Left lobe of liver (tissue), 2 donors: ENCODE data around the gene PSD. TPM values are rescaled to one million over a fixed set of nuclear protein-coding genes. Genes with fewer than 3 reads are reported as not detected.

Experiments used
- ATAC-seq: fragments of 200-7000 bp; cut with Tn5 transposase; one replicate; pipeline ENCODE4 v1.9.1; 2020; ENCODE audit warnings: mild to moderate bottlenecking, moderate library complexity
- DNase-seq: peaks from one replicate; pipeline ENCODE4 v3.0.0-alpha.2; 2020; ENCODE audit warnings: low spot score
- total RNA-seq: library from RNA; stranded (reverse); gene quantifications from one replicate; pipeline ENCODE4 v1.2.1, GENCODE V29; 2021
- donor health status: DM: no; HTN: no; CAD: no; lungs with moderate emphysema.
- donor health status: DM: no; HTN: yes; CAD: no.

The PSD gene
- total RNA-seq, 1 donor from 2014 or later: 7.0 TPM

DNA sequence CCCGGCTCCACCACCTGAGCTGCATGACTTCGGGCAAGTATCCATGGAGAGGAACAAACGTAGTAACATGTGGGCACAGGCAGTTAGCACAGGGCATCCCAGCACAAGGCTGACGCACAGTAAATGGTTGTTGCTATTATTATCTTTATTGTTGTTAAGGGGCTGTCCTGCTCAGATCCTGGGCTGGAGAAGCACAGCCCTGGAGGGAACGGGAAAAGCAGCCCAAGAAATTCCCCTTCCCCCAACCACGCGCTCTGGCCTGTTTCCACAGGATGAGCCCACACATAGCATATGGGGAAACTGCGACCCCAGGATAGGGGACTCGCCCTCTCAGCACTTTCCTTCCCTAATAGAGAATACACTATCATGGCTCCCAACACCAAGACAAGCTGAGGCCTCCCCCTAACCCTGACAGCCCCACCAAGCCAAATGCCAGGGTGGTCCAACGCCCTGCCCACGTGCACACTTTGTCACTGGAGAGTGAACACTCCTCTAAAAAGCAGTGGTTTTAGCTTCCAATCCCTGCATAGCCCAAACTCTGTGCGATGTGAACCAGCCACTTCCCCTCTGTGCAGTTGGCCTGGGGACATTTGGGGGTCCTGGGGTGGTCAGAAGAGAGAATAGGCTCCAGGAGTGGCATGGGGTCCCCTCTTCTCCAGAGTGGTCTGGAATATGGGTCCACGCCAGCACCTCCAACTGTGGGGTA is 11.0 kb downstream of the PSD start:
- DNase-seq: no peak
- no peak for ATAC-seq

DNA sequence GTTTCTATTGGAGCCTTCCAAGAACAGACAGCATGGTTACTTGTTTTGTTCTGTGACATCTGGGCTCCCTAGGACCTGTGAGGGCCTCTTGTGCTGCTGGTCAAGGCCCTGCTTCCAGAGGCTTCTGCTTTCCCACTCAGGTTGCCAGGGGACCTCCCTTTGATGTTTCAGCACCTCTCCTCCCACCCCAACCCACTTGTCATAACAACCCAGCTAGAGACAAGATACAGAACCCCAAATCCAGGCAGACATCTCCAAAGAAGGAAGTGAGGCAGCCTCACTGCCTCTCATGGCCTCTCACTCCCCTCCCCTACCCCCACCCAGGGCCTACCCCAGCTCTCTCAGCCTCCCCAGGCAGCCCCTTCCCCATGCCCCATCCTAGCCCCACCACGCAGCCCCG is 11.8 kb downstream of the PSD start:
- no peak for ATAC-seq
- no peak for DNase-seq

DNA sequence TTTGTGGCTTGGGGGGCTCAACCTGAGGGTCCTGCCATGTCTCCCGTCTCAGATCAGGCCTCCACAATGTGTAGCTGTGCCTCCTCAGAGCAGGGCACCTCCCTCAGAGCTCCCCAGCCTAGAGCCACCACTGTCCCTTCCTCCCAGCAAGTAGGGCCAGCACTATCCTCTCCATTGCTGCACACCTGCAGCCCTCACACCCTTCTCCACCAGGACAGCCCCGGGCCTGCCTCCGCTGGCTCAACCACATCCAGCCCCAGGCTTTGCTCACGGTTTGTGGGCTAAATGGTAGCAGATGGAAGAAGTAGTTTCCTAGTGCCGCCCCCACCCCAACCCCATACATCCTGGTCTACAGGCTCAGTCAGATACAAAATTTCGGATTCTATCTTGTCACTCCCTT is 13.0 kb downstream of the PSD start:
- ATAC-seq: no peak
- DNase-seq: no peak

DNA sequence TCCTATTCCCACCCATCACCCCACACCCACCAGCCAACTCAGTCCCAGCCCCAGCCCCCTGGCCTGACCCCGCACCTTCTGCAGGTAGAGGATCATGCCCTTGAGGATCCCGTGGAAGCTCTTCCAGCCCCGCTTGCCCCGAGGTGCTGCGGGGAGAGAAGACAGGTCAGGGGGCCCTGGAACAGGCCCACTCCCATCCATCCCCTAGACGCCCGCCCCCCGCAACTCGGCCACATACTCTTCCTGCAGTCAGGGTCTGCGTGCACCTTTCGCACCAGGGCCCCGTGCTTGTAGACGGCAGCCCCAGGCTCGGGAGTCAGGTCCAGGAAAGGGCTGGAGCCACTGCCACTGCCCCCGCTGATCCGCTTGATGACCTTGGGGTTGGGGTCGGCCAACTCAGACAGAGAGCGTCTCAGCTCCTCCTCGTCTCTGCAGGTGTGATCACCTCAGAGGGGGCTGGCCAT is 13.4 kb downstream of the PSD start:
- DNase-seq: no peak
- ATAC-seq: no peak

DNA sequence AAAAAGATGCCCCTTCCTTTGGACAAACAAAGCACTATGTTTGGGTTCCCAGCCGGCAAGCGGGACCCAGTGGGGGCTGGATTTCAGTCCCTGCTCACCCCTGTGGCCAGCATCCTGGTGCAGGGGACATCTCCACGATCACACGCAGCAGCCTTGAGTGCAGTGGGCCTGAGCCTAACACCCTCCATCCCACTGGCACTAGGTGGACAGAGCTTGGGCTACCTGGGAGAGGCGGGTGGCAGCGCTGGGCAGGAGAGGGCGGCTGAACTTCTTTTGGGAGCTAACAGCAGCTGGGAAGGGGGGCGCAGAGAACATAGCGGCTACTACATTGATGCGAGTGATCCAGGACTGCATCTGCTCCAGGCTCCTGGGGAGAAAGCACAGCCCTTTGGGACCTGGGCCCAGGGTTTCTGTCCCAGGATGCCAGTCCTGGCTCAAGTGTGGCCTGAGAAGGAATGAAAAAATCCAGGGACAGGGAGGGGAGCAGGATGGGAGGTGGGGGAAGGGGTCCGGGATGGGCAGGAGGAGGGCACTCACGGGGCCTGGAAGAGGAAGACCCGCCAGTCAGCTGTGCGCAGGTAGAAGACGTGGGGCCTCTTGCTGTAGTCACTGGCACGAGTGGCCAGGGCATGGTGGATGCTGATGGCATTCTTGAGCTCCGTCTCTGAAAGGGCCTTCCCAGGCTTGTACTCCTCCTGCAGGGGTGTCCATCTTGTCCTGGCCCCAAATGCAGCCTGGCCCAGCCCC is 14.1 kb downstream of the PSD start:
- ATAC-seq: no peak

DNA sequence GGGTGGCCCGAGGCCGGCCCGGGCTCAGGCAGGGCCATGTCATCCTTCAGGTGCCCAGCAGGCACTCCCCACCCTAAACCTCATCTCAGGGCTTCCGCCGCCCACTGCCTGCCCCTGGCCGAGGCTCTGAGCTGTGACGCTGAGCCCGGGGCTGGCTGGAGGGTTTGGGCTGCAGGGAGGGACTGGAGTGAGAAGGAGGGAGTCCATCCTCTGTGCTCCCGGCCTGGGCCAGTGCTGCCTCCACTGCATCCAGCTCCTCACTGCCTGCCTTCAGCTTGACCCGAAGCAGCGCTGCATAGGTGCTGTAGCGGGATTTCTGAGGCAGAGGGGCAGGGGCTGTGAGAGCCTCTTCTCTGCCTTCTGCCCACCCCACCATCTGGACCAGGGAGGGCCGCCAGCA is 15.5 kb downstream of the PSD start:
- DNase-seq (no peak), ATAC-seq (no peak)

More for the DNA sequence above, 14.1 kb downstream of the PSD start:
- DNase-seq: no peak

DNA sequence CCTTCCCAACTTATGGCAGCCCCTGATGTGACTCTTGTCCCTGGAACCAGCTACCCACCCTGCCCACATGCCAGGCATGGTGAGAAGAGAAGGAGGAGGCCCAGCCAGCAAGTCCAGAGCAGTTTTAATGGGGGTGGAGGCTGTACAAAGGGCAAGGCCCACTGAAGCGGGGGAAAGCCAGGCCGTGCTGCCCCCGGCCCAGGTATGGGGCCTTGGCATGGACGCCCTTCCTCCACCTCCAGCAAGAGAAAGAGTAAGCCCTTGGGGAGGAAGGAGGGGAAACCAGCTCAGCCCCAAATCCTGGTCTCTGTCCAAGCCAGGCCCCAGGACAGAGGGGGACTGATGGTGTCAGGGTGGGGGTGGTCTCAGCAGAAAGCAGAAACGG is 16.1 kb downstream of the PSD start:
- no peak for ATAC-seq
- DNase-seq: no peak

DNA sequence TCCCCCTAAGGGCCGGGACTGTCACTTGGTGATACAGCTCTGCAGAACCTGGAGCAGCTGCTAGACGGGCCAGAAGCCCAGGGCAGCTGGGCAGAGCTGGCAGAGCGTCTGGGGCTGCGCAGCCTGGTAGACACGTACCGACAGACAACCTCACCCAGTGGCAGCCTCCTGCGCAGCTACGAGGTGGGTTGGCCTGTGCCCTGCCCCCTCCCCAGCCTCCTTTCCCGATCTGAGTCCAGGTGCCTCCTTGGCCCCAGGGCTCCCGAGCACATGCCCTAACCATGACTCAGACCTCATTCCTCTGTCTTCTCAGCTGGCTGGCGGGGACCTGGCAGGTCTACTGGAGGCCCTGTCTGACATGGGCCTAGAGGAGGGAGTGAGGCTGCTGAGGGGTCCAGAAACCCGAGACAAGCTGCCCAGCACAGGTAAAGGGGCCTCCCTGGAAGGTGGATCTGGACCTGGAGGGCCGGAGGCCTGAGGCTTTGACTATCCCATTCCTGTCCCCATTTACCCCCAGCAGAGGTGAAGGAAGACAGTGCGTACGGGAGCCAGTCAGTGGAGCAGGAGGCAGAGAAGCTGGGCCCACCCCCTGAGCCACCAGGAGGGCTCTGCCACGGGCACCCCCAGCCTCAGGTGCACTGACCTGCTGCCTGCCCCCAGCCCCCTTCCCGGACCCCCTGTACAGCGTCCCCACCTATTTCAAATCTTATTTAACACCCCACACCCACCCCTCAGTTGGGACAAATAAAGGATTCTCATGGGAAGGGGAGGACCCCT is 16.7 kb downstream of the PSD start:
- DNase-seq: no peak

DNA sequence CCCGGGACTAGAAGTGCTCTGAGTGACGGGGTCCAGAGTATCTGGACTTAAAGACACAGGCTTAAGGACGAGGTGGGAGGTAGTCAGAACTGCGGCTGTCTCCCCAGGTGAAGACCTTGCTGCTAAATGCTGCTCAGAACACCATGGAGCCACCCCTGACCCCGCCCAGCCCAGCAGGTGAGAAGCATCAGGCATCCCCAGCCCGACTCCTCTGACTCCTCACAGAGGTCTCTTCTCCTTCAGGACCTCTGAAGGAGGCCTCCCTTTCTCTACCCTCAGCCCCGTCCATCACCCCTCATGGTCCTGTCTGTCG is 17.3 kb downstream of the PSD start:
- DNase-seq (no peak), ATAC-seq (no peak)

More for the DNA sequence above, 16.7 kb downstream of the PSD start:
- ATAC-seq: no peak

DNA sequence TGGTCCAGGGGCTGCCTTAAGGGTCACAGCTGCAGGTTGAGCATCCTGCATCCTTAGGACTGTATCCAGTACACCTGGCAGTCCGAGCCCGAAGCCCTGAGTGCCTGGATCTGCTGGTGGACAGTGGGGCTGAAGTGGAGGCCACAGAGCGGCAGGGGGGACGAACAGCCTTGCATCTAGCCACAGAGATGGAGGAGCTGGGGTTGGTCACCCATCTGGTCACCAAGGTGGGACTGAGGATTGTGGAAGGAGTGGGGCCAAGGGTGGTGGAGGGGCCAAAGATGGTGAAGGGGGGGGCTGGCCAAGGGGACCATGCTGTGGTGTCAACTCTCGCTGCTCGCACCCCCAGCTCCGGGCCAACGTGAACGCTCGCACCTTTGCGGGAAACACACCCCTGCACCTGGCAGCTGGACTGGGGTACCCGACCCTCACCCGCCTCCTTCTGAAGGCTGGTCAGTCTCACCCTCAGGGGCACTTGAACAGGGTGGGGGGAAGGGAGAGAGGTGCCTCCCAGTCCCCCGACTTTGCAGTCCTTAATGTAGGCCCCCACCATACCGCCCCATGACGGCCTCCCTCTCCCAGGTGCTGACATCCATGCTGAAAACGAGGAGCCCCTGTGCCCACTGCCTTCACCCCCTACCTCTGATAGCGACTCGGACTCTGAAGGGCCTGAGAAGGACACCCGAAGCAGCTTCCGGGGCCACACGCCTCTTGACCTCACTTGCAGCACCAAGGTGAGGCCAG is 17.8 kb downstream of the PSD start:
- ATAC-seq: no peak

DNA sequence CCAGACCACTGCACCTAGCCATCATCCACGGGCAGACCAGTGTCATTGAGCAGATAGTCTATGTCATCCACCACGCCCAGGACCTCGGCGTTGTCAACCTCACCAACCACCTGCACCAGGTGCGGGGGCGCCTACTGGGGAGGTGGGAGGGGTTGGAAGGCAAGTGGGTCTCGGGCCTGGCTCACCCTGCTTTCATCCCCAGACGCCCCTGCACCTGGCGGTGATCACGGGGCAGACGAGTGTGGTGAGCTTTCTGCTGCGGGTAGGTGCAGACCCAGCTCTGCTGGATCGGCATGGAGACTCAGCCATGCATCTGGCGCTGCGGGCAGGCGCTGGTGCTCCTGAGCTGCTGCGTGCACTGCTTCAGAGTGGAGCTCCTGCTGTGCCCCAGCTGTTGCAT is 18.5 kb downstream of the PSD start:
- DNase-seq (no peak), ATAC-seq (no peak)

More for the DNA sequence above, 17.8 kb downstream of the PSD start:
- DNase-seq: no peak

DNA sequence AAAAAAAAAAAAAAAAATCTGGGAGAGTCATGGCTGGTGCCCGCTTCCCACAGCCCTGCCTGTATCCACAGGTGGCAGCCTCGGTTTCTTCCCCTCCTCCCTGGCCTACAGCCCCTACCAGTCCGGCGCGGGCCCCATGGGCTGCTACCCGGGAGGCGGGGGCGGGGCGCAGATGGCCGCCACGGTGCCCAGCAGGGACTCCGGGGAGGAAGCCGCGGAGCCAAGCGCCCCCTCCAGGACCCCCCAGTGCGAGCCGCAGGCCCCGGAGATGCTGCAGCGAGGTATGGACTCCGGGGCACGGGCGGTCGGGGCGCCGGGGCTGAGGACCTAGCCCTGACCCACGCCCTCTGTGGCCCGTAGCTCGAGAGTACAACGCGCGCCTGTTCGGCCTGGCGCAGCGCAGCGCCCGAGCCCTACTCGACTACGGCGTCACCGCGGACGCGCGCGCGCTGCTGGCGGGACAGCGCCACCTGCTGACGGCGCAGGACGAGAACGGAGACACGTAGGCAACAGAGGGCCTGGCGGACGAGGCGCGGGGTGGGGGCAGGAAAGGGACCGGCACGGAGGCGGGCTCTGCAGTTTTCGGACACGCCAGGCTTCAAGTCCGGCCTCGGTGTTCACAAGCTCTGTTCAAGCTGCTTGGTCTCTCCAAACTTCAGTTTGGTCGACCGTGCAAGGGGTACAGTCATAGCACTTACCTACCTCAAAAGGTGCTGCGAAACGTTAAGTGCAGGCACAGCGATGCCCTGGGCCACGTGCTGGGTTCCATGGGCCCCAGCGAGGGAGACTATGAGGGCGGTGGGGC is 19.2 kb downstream of the PSD start:
- peak; percentile 89 for DNase-seq

DNA sequence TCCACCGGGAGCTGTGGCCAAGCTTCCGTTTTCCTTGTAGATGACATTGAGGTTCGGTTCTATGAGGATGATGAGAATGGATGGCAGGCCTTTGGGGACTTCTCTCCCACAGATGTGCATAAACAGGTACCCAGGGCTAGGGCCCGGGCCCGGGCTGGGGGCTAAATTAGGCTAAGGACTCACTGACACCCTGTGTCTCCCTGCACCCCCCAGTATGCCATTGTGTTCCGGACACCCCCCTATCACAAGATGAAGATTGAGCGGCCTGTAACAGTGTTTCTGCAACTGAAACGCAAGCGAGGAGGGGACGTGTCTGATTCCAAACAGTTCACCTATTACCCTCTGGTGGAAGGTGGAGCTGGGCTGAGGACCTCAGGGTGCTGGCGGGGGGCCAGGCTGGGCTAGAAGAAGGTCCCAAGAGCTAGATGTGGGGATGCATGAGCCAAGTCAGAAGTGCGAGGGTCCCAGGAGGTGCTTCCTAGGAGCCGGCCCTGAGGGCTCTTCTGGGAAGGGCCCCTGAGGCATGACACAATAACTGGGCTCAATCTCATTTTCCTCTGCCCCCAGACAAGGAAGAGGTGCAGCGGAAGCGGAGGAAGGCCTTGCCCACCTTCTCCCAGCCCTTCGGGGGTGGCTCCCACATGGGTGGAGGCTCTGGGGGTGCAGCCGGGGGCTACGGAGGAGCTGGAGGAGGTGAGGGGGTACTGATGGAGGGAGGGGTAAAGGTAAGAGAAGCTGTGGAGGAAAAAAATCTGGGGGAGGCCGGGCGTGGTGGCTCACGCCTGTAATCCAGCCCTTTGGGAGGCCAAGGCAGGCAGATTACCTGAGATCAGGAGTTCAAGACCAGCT is 20.2 kb downstream of the PSD start:
- no peak for DNase-seq
- no peak for ATAC-seq

More for the DNA sequence above, 19.2 kb downstream of the PSD start:
- peak; percentile 83 for ATAC-seq

DNA sequence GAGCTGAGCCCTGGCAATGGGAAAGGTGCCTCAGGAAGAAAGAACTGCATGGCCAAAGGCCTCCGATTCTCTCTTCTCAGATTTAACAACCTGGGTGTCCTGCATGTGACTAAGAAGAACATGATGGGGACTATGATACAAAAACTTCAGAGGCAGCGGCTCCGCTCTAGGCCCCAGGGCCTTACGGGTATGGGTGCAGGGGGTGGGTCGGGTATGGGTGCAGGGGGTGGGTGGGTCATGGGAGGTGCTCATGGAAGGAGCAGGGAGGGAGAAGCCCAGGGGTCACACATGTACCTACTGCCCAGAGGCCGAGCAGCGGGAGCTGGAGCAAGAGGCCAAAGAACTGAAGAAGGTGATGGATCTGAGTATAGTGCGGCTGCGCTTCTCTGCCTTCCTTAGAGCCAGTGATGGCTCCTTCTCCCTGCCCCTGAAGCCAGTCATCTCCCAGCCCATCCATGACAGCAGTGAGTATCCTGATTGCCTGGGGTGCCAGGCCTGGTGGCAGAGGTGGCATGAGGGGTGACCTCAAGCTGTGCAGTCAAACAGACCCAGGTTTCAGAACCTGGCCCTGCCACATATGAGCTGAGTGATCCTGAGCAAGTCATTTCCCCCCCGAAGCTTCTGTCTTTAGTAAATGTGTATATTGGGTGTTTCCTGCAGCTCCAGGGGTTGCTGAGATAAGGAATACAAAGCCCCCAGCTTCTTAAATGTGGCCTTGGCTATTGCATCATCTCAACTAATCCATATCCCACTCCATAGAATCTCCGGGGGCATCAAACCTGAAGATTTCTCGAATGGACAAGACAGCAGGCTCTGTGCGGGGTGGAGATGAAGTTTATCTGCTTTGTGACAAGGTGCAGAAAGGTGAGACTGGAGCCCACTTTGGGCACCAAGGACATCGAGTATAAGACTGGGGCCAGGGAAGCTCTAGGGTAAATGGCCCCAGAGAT is 21.1 kb downstream of the PSD start:
- DNase-seq (no peak), ATAC-seq (no peak)

DNA sequence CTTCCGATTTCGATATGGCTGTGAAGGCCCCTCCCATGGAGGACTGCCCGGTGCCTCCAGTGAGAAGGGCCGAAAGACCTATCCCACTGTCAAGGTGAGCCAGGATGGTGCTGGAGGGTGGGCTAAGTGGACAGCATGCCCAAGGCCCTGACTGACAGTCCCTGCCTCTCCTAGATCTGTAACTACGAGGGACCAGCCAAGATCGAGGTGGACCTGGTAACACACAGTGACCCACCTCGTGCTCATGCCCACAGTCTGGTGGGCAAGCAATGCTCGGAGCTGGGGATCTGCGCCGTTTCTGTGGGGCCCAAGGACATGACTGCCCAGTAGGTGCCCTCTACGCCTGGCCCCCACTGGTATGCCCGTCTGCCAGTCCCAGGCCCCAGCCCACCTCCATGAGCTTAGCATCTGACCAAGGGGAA is 21.8 kb downstream of the PSD start:
- no peak for ATAC-seq
- no peak for DNase-seq

DNA sequence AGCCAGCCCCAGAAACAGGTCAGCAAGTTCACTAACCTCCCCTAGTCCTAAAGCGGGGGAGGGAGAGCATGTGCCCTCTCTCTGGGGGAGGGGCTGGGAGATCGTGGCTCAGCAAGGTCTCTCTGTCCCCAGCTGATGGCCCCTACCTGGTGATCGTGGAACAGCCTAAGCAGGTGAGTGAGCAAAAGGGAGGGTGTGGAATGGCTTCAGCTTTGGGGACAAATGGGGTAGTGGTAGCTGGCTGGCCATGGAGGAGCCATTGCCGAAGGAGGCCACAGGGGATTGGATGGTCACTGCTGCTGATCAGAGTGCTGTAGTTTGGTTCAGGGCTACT is 22.3 kb downstream of the PSD start:
- DNase-seq: no peak
- ATAC-seq: no peak

DNA sequence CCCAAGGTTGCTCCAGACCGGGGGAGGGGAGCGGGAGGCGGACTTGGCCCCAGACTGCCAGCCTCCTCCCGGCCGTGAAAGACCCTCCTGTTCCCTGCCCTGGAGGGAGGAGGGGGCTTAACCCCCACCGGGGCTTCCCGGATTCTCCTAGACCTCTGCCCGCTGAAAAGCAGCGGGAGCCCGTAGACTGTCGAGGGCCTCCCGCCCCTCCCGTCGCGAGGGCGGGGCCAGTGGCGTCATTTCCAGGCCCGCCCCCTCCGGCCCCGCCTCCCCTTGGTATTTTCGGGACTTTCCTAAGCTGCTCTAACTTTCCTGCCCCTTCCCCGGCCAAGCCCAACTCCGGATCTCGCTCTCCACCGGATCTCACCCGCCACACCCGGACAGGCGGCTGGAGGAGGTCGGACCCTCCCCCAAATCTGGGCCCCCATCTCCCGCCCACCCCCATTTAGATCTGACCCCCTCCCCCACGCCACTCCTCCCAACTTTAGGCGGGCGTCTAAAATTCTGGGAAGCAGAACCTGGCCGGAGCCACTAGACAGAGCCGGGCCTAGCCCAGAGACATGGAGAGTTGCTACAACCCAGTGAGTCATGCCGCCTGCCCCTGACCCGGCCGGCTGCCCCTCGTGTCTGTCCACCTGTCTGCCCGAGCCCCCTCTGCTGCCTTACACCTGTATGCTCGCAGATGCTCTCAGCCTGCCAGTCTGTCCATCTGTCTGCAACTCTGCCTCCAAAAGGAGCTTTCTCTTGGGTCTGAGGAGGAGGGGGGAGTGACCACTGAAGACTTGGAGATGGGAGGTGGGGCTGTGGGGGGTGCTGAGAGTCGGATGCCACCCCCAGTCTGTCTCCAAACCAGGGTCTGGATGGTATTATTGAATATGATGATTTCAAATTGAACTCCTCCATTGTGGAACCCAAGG is 22.9 kb downstream of the PSD start, which contains the start of gene NFKB2:
Gene NFKB2 (plus strand): TSS at position 306 of the 917 bp plus-strand sequence. CDS start 255 bp downstream, at position 561.
- DNase-seq: peak; percentile 88
- ATAC-seq: peak; percentile 70
